Subcutaneous adipose tissue (tissue), 4 donors: ENCODE results near the gene SDC1. TPM values are rescaled to one million over a fixed set of nuclear protein-coding genes. Genes with fewer than 3 reads are reported as not detected.

Source experiments
- CTCF ChIP-seq: fragments of 450-650 bp; IDR thresholded peaks from one replicate; pipeline ENCODE4 v1.5.1; 2016; ENCODE audit warnings: low read depth, mild to moderate bottlenecking, control low read depth, antibody characterized with exemption, moderate library complexity
- total RNA-seq, 4 donors: library from RNA; depleted of rRNA; stranded (reverse); fragments of >200 nt; gene quantifications; one replicate each; pipeline ENCODE4 v1.1.0, GENCODE V29; 2016

The SDC1 gene
- total RNA-seq, 4 donors from 2014 or later: 2.4 to 27.5 (median 3.8) TPM

- no peak for TF ChIP-seq CTCF
Measured at GRCh38 chr2:20219763-20220380, 5.1 kb downstream of the SDC1 start.

- TF ChIP-seq CTCF: no peak
Measured at GRCh38 chr2:20218331-20219320, 6.3 kb downstream of the SDC1 start.

GRCh38 chr2:20217041-20217970, 7.6 kb downstream of the SDC1 start:
- TF ChIP-seq CTCF: no peak

GRCh38 chr2:20216130-20217025, 8.6 kb downstream of the SDC1 start:
- no peak for TF ChIP-seq CTCF

- TF ChIP-seq CTCF: no peak
Measured at GRCh38 chr2:20215183-20216040, 9.5 kb downstream of the SDC1 start.
